CD14-positive monocyte (primary cell): Measurements from ENCODE around the gene GAS6. TPM values are rescaled to one million over a fixed set of nuclear protein-coding genes. Genes with fewer than 3 reads are reported as not detected.

ENCODE experiments used
- DNase-seq, 3 donors: peaks; one replicate each; pipeline ENCODE4 v3.0.0-alpha.2; 2011 to 2022
- H2AFZ ChIP-seq: 2 replicates; pipeline ENCODE4 v1.6.0; 2012; ENCODE audit warnings: mild to moderate bottlenecking, low read depth, low read length, inconsistent platforms; ENCODE audit not compliant: insufficient read depth, poor library complexity, severe bottlenecking
- H3K27ac ChIP-seq, 2 donors: 1 replicate in 1 of 2; 2 replicates in 1 of 2; pipeline ENCODE4 v1.5.1; 2012 to 2013; ENCODE audit warnings: low read length in 2 of 2, control low read depth in 1 of 2, inconsistent platforms in 1 of 2, low read depth in 1 of 2, mild to moderate bottlenecking in 1 of 2
- H3K27me3 ChIP-seq, 2 donors: one replicate each; pipeline versions ENCODE4 v1.6.0 to v1.6.1; 2011 to 2013; ENCODE audit warnings: low read length in 2 of 2; ENCODE audit not compliant: control insufficient read depth in 2 of 2, insufficient read depth in 2 of 2
- H3K36me3 ChIP-seq, 2 donors: replicated peaks in 1 of 2; 1 replicate in 1 of 2; 2 replicates in 1 of 2; pipeline versions ENCODE4 v1.5.1 to v1.6.1; 2012 to 2013; ENCODE audit warnings: low read length in 2 of 2, control low read depth in 1 of 2, inconsistent platforms in 1 of 2, mild to moderate bottlenecking in 1 of 2; ENCODE audit not compliant: insufficient read depth in 2 of 2, control insufficient read depth in 1 of 2
- H3K4me1 ChIP-seq, 2 donors: 1 replicate in 1 of 2; 2 replicates in 1 of 2; pipeline versions ENCODE4 v1.5.1 to v1.6.1; 2012 to 2013; ENCODE audit warnings: low read length in 2 of 2, control low read depth in 1 of 2, inconsistent platforms in 1 of 2, mild to moderate bottlenecking in 1 of 2, moderate library complexity in 1 of 2; ENCODE audit not compliant: insufficient read depth in 2 of 2, control insufficient read depth in 1 of 2
- H3K4me2 ChIP-seq: replicated peaks from 2 replicates; pipeline ENCODE3; 2012; ENCODE audit warnings: low read length, moderate library complexity, mild to moderate bottlenecking; ENCODE audit not compliant: poor library complexity, severe bottlenecking; ENCODE audit errors: extremely low read depth
- H3K4me3 ChIP-seq, 3 experiments: fragments of 200-600 bp in 1 of 3; sonication (generic) in 1 of 3; replicated peaks in 1 of 3; 1 replicate in 2 of 3; 2 replicates in 1 of 3; pipeline ENCODE4 v1.5.1; 2011 to 2013; ENCODE audit warnings: low read length in 3 of 3, mild to moderate bottlenecking in 3 of 3, control low read depth in 2 of 3, low read depth in 2 of 3, inconsistent platforms in 1 of 3, moderate library complexity in 1 of 3
- H3K79me2 ChIP-seq: 2 replicates; pipeline ENCODE4 v1.6.0; 2012; ENCODE audit warnings: mild to moderate bottlenecking, control low read depth, inconsistent platforms, low read length, moderate library complexity; ENCODE audit not compliant: insufficient read depth
- H3K9ac ChIP-seq: 2 replicates; pipeline ENCODE4 v1.6.0; 2017; ENCODE audit warnings: low read length, mild to moderate bottlenecking; ENCODE audit not compliant: insufficient read depth, poor library complexity, severe bottlenecking
- H3K9me3 ChIP-seq, 2 donors: replicated peaks in 1 of 2; 1 replicate in 1 of 2; 2 replicates in 1 of 2; pipeline versions ENCODE4 v1.5.1 to v1.6.1; 2012 to 2013; ENCODE audit warnings: low read length in 2 of 2, control low read depth in 1 of 2; ENCODE audit not compliant: control insufficient read depth in 1 of 2, insufficient read depth in 1 of 2
- H4K20me1 ChIP-seq: 2 replicates; pipeline ENCODE4 v1.6.0; 2012; ENCODE audit warnings: mild to moderate bottlenecking, low read length, control low read depth, moderate library complexity; ENCODE audit not compliant: insufficient read depth
- H3K27ac Mint-ChIP-seq, 7 donors: one replicate each; pipeline ENCODE4 v1.8.0; 2020; ENCODE audit warnings: mild to moderate bottlenecking in 7 of 7, mixed read lengths in 7 of 7, moderate library complexity in 6 of 7, inconsistent platforms in 2 of 7
- H3K27me3 Mint-ChIP-seq, 3 donors: one replicate each; pipeline ENCODE4 v1.8.0; 2021 to 2022; ENCODE audit warnings: low read depth in 3 of 3, mild to moderate bottlenecking in 3 of 3, mixed read lengths in 3 of 3, moderate library complexity in 3 of 3, inconsistent platforms in 1 of 3
- H3K36me3 Mint-ChIP-seq, 2 donors: one replicate each; pipeline ENCODE4 v1.8.0; 2020; ENCODE audit warnings: mixed read lengths in 2 of 2, inconsistent platforms in 1 of 2, mild to moderate bottlenecking in 1 of 2
- H3K4me1 Mint-ChIP-seq: one replicate; pipeline ENCODE4 v1.8.0; 2020; ENCODE audit warnings: mild to moderate bottlenecking, mixed read lengths
- H3K4me3 Mint-ChIP-seq, 2 donors: one replicate each; pipeline ENCODE4 v1.8.0; 2020; ENCODE audit warnings: mild to moderate bottlenecking in 2 of 2, mixed read lengths in 2 of 2, moderate library complexity in 1 of 2
- H3K9me3 Mint-ChIP-seq, 7 donors: one replicate each; pipeline ENCODE4 v1.8.0; 2020 to 2022; ENCODE audit warnings: mixed read lengths in 7 of 7, mild to moderate bottlenecking in 6 of 7, moderate library complexity in 6 of 7, inconsistent platforms in 2 of 7
- WGBS: methylation state at CpG from one replicate; pipeline ENCODE4 v1.1.5; 2013; ENCODE audit warnings: missing lambda C conversion rate; ENCODE audit not compliant: insufficient coverage; 5-methylcytosine and 5-hydroxymethylcytosine counted together
- intact Hi-C, 2 donors: fragments of 100-400 bp; cut with micrococcal nuclease; formaldehyde crosslinking; loops; one replicate each; pipeline versions ENCODE4 v1.15.0 to v1.15.1; 2023
- polyA plus RNA-seq, 3 donors: library from polyadenylated mRNA; depleted of rRNA in 1 of 3; unstranded in 2 of 3; stranded (reverse) in 1 of 3; fragments of 300-500 nt in 2 of 3; fragments of >200 nt in 1 of 3; fragmentation: Illumina TruSeq in 2 of 3; gene quantifications; 1 replicate in 2 of 3; 2 replicates in 1 of 3; pipeline ENCODE4 v1.2.3, GENCODE V29; 2012 to 2021
- TF ChIP-seq, protein P1 (sequence below): fragments of 200-600 bp; IDR thresholded peaks from one replicate; pipeline ENCODE4 v1.8.0; 2022; ENCODE audit warnings: antibody characterized with exemption, mild to moderate bottlenecking

Gene GAS6
- polyA plus RNA-seq, 3 donors: 1.8 to 7.5 (median 1.9) TPM

DNA sequence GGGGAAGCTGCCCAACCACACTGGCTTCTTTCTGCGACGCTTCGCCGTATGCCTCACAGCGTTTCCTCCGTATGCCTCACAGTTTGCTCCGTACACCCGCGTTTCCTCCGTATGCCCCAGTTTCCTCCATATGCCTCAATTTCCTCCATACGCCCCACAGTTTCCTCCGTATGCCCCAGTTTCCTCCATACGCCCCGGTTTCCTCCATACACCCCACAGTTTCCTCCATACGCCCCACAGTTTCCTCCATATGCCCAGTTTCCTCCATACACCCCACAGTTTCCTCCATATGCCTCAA is 22.6 kb downstream of the GAS6 start:
- Histone ChIP-seq H3K4me1 (no peaks in the 10 kb centered on the region), H3K4me2 (no peak overlapping the region), H3K79me2 (no peaks in the 10 kb centered on the region), H4K20me1 (no peaks in the 10 kb centered on the region), H3K27ac (no peak overlapping the region), H3K4me3 (no peak overlapping the region), H3K27me3 (peaks cover 0 to 20% of the 10 kb centered on the region in 2 donors), H2AFZ (no peak overlapping the region), H3K36me3 (no peaks in the 10 kb centered on the region), H3K9ac (no peak overlapping the region), H3K9me3 (no peaks in the 10 kb centered on the region)
- Mint-ChIP-seq H3K36me3 (peaks cover 4 to 39% of the 10 kb centered on the region in 2 donors), H3K9me3 (peaks cover 0 to 20% (median 4%) of the 10 kb centered on the region in 7 donors), H3K4me1 (peaks cover 11% of the 10 kb centered on the region), H3K27ac (no peak overlapping the region), H3K27me3 (peaks cover 19 to 40% (median 32%) of the 10 kb centered on the region in 3 donors), H3K4me3 (peak overlapping the region in 1 of 2 donors; percentile 17)
- WGBS: 6% methylated on average over 14 of the region's 15 CpGs
- TF ChIP-seq, protein P1, sequence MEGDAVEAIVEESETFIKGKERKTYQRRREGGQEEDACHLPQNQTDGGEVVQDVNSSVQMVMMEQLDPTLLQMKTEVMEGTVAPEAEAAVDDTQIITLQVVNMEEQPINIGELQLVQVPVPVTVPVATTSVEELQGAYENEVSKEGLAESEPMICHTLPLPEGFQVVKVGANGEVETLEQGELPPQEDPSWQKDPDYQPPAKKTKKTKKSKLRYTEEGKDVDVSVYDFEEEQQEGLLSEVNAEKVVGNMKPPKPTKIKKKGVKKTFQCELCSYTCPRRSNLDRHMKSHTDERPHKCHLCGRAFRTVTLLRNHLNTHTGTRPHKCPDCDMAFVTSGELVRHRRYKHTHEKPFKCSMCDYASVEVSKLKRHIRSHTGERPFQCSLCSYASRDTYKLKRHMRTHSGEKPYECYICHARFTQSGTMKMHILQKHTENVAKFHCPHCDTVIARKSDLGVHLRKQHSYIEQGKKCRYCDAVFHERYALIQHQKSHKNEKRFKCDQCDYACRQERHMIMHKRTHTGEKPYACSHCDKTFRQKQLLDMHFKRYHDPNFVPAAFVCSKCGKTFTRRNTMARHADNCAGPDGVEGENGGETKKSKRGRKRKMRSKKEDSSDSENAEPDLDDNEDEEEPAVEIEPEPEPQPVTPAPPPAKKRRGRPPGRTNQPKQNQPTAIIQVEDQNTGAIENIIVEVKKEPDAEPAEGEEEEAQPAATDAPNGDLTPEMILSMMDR: no peak
- no peak for DNase-seq
- intact Hi-C loops: no loop called here

DNA sequence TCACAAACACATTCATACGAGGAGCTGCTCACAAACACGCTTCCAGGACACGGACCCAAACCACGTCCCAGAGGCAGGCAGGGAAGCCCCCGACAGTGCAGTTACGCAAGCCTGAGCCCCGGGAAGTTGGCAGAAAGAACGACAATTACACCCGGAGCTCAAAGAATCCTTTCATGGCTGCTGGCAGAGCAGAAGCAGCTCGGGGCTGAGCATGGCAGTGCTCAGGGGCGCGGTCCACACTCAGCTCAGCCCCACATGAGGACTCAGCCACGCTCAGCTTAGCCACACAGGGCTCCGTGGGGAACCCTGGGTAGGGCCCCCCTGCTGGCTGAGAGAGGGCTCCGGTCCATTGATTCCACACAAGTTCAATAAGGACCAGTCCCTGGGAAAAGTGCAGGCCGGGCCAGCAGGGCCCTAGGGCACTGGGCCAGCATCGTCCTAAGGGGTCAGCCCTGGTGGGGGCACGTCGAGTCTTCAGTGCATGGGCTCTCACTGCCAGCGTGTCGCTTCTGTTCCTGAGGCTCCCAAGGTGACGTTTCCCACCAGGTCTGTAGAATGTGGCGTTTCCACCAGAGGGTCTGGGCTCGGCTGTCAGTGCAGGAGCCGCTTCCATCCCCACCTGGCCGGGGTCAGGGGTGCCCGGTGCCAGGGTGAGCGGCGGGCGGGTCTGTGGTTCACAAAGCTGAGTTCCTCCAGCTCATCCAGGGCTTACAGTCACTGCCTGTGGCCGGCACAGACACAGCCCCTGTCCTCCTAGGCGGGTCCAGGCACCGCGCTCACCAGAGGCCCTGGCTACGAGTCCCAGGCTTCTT is 23.1 kb downstream of the GAS6 start:
- Histone ChIP-seq H3K27me3 (peaks cover 0 to 20% of the 10 kb centered on the region in 2 donors), H3K9me3 (no peaks in the 10 kb centered on the region), H3K4me1 (no peaks in the 10 kb centered on the region), H3K36me3 (no peaks in the 10 kb centered on the region), H3K9ac (no peak overlapping the region), H3K79me2 (no peaks in the 10 kb centered on the region), H3K4me3 (no peak overlapping the region), H3K4me2 (no peak overlapping the region), H3K27ac (no peak overlapping the region), H4K20me1 (no peaks in the 10 kb centered on the region), H2AFZ (no peak overlapping the region)
- DNase-seq: no peak
- 62% methylated on average over 35 of the region's 35 CpGs for WGBS
- no peak overlapping the region for H3K27ac Mint-ChIP-seq
- peaks cover 0 to 17% (median 4%) of the 10 kb centered on the region in 7 donors for H3K9me3 Mint-ChIP-seq
- H3K4me1 Mint-ChIP-seq: peaks cover 11% of the 10 kb centered on the region
- H3K27me3 Mint-ChIP-seq: peaks cover 21 to 40% (median 28%) of the 10 kb centered on the region in 3 donors
- TF ChIP-seq, protein P1: no peak
- H3K36me3 Mint-ChIP-seq: peaks cover 3 to 36% of the 10 kb centered on the region in 2 donors
- peak overlapping the region in 1 of 2 donors; percentile 17 for H3K4me3 Mint-ChIP-seq
- intact Hi-C loops: no loop called here
